ENCODE measurements around the gene GCNT4. TPM values are rescaled to one million over a fixed set of nuclear protein-coding genes. Genes with fewer than 3 reads are reported as not detected.

The GCNT4 gene
- total and polyA plus RNA-seq, 2 donors (not counting 3 experiments of a cell fraction or from before 2014, with no cell fraction given), result not detected

- dilution Hi-C loops (cut with MboI; ENCODE audit: extremely low pct_ligation_motif_present, low sequenced_read_pairs), result no loop called here
- no peak overlapping the region for H3K9ac ChIP-seq (replicated peaks; ENCODE audit: extremely low read depth, insufficient read depth, low read length)
- BruUV-seq (replicated peaks), result no TSS peak
- no peaks in the 10 kb centered on the region for H3K36me3 ChIP-seq (ENCODE audit: control insufficient read depth in 2 of 2, extremely low read depth in 1 of 2, insufficient read depth in 2 of 2, low read length in 2 of 2)
- no peak for TF ChIP-seq MAX (IDR thresholded peaks at IDR 0.05; ENCODE audit: insufficient read depth, insufficient read length)
- no peak for TF ChIP-seq GATA2 (IDR thresholded peaks at IDR 0.05; ENCODE audit: insufficient read depth, insufficient read length, low read depth, low read length)
- no peak for TF ChIP-seq FOS (IDR thresholded peaks at IDR 0.05; ENCODE audit: borderline replicate concordance, insufficient read depth, low read length)
- TF ChIP-seq POLR2A (IDR thresholded peaks at IDR 0.05; ENCODE audit: low read depth, low read length), result no peak
- TF ChIP-seq MYC (IDR thresholded peaks at IDR 0.05; ENCODE audit: low read depth, low read length), result no peak
- TF ChIP-seq POLR2AphosphoS5 (IDR thresholded peaks at IDR 0.05; ENCODE audit: insufficient read depth, low read depth, low read length), result no peak
- H3K27me3 ChIP-seq (ENCODE audit: control insufficient read depth in 2 of 2, insufficient read depth in 2 of 2, low read length in 2 of 2), result peaks cover 0 to 2% of the 10 kb centered on the region in 2 experiments
- ChIA-PET CTCF (interaction anchor here (1.0 kb wide), 1 partner anchor 11 kb away, joined by 3 read pairs; no protein-coding TSS in a partner anchor), POLR2A (no interaction called here)
- no peak overlapping the region for H3K4me2 ChIP-seq (ENCODE audit: insufficient read depth, low read length)
- H2AFZ ChIP-seq (ENCODE audit: low read depth, low read length), result no peak overlapping the region
- no peak overlapping the region for H3K4me3 ChIP-seq (replicated peaks in 1 of 3; ENCODE audit: insufficient read depth in 1 of 3, low read depth in 1 of 3, low read length in 3 of 3)
- DNase-seq (ENCODE audit: low read depth, low spot score), result no peak
- H3K9me3 ChIP-seq (replicated peaks; ENCODE audit: control insufficient read depth, insufficient read depth, low read length), result no peaks in the 10 kb centered on the region
- no peaks in the 10 kb centered on the region for H3K79me2 ChIP-seq (ENCODE audit: control insufficient read depth, insufficient read depth, low read length)
- H3K4me1 ChIP-seq (ENCODE audit: control insufficient read depth, extremely low read depth, insufficient read depth, low read length), result peaks cover 3% of the 10 kb centered on the region
- no peaks in the 10 kb centered on the region for H4K20me1 ChIP-seq (replicated peaks; ENCODE audit: control insufficient read depth, extremely low read depth, insufficient read depth, low read length)
- FAIRE-seq, result no peak
- H3K27ac ChIP-seq (ENCODE audit: insufficient read depth, low read depth, low read length), result no peak overlapping the region
- H3K9me1 ChIP-seq (replicated peaks; ENCODE audit: control insufficient read depth, extremely low read depth, insufficient read depth, low read length), result no peaks in the 10 kb centered on the region
- intact Hi-C loops (cut with micrococcal nuclease), result no loop called here
Observed at GRCh38 chr5:75047356-75047755, 5.0 kb downstream of the GCNT4 start.

- no peaks in the 10 kb centered on the region for H3K36me3 ChIP-seq (ENCODE audit: control insufficient read depth in 2 of 2, extremely low read depth in 1 of 2, insufficient read depth in 2 of 2, low read length in 2 of 2)
- no peak overlapping the region for H2AFZ ChIP-seq (ENCODE audit: low read depth, low read length)
- H3K4me2 ChIP-seq (ENCODE audit: insufficient read depth, low read length), result no peak overlapping the region
- DNase-seq (ENCODE audit: low read depth, low spot score) (no peak), FAIRE-seq (no peak)
- no peaks in the 10 kb centered on the region for H3K4me1 ChIP-seq (ENCODE audit: control insufficient read depth, extremely low read depth, insufficient read depth, low read length)
- intact Hi-C loops (cut with micrococcal nuclease), result no loop called here
- H3K79me2 ChIP-seq (ENCODE audit: control insufficient read depth, insufficient read depth, low read length), result no peaks in the 10 kb centered on the region
- dilution Hi-C loops (cut with MboI; ENCODE audit: extremely low pct_ligation_motif_present, low sequenced_read_pairs), result no loop called here
- ChIA-PET POLR2A (no interaction called here), CTCF (no interaction called here)
- H3K27ac ChIP-seq (ENCODE audit: insufficient read depth, low read depth, low read length), result no peak overlapping the region
- no peak overlapping the region for H3K4me3 ChIP-seq (replicated peaks in 1 of 3; ENCODE audit: insufficient read depth in 1 of 3, low read depth in 1 of 3, low read length in 3 of 3)
- no peaks in the 10 kb centered on the region for H4K20me1 ChIP-seq (replicated peaks; ENCODE audit: control insufficient read depth, extremely low read depth, insufficient read depth, low read length)
- no peaks in the 10 kb centered on the region for H3K9me3 ChIP-seq (replicated peaks; ENCODE audit: control insufficient read depth, insufficient read depth, low read length)
- BruUV-seq (replicated peaks), result no TSS peak
- H3K9me1 ChIP-seq (replicated peaks; ENCODE audit: control insufficient read depth, extremely low read depth, insufficient read depth, low read length), result no peaks in the 10 kb centered on the region
- peaks cover 0 to 2% of the 10 kb centered on the region in 2 experiments for H3K27me3 ChIP-seq (ENCODE audit: control insufficient read depth in 2 of 2, insufficient read depth in 2 of 2, low read length in 2 of 2)
- no peak overlapping the region for H3K9ac ChIP-seq (replicated peaks; ENCODE audit: extremely low read depth, insufficient read depth, low read length)
- TF ChIP-seq POLR2A (IDR thresholded peaks at IDR 0.05; ENCODE audit: low read depth, low read length) (no peak), JUN (IDR thresholded peaks at IDR 0.05; ENCODE audit: borderline replicate concordance, insufficient read depth, insufficient read length, low read depth) (no peak)
Observed at GRCh38 chr5:75046366-75047142, 5.8 kb downstream of the GCNT4 start.
